NCI-H187 treated with DMSO at 0.1 percent for 48 hours (cell line): ENCODE measurements around the gene RABL3.
"Not testable (repeated sequence)": the region's sequence is repeated elsewhere in the genome, so short reads cannot be mapped to it uniquely, and the experiment has no call there.

ENCODE experiments used
- DNase-seq: peaks from one replicate; lab custom pipeline; 2025; lab: John Stamatoyannopoulos, UW

Gene RABL3

DNA sequence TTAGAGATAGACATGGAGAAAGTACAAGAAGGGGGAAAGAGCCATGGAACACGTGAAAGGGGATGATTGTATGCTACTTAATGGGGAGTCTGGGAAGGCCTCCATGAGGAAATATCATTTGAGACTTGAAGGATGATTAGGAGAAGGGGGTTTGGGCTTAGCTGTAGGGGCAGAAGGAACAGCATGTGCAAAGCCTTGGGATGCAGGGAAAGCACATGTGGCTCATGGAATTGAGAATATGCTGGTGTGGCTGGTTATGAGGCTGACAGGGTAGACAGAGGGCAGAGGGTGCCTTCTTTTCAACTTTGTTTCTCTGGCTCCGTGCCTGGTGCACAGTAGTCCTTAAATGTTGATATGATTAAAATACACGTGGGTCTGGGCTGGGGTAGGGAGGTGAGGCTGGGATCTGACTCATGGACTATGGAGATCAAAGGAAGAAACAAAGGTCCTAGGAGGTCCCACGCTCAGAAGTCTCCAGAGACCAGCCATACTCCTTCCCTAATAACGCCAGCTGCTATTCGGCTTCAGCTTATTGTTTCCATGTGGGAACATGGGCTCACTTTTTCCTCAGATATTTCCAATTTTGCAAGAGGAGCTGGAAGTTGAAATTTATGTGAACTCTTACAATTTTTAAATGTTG, 1.4 kb upstream of the RABL3 start:
- DNase-seq: no peak

DNA sequence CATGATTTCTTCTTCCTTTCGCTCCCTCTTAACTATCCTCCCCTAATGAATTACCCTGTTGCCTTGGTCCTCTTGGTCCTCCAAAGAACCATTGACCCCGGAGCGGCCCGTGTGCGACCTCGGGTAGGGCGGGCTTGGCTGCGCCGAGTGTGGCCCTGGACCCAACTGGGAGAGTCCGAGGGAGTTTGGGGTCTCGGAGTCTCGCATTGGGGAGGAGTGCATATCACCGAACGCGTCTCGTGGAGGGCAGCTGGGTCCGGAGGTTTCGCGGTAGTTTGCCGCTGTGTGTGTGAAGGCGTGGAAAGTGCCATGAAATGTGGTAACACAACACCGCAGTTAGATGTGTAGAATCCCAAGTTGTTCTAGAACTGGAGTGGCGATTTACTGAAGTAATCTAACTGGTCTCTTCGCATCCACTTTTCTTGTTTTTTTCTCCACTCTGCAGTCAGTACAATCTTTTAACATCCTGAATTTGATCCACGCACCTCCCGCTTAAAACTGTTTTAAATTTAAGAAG, 591 bp upstream of the RABL3 start:
- DNase-seq: no peak

DNA sequence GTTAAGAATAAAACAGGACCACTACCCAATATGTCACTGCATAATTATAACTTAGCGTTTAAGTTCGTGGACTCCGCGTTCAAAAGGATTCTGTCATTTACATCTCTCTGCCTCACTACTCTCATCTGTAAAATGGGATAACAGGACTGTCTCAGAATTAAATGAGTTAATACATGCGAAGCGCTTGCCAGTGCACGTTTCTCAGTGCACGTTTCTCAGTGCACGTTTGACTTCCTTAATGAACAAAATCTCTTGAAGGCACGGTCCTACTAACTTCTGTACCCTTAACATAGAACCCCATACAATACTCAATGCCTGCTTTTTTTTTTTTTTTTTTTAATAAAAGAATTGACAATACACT, 499 bp downstream of the RABL3 start:
- no peak for DNase-seq

DNA sequence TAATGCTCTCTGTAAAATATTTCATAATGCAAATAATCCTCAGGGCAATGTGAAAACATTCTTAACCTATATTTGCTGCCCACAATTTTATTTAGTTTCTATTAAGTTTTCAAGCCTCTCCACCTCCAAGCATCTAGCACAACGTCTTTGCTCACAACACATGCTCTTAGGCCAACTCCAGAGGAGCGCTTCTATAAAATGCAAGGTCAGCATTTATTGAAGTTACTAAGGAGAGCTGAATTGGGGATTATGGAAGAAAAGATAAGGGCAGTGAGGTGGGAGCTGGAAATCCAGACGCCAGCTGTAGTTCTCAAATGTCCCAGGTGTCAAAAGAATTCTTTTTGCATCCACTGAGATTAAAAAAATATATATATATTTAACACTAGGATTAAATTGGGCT, 996 bp downstream of the RABL3 start:
- no peak for DNase-seq

DNA sequence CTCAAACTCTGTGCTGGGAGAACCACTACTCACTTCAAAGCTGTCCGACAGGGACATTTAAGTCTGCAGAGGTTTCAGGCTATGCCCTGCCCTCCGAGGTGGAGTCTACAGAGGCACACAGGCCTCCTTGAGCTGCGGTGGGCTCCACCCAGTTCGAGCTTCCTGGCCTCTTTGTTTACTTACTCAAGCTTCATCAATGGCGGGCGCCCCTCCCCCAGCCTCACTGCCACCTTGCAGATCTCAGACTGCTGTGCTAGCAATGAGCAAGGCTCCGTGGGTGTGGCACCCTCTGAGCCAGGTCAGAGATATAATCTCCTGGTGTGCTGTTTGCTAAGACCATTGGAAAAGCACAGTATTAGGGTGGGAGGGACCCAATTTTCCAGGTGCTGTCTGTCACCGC, 4.3 kb downstream of the RABL3 start:
- not testable (repeated sequence) for DNase-seq

DNA sequence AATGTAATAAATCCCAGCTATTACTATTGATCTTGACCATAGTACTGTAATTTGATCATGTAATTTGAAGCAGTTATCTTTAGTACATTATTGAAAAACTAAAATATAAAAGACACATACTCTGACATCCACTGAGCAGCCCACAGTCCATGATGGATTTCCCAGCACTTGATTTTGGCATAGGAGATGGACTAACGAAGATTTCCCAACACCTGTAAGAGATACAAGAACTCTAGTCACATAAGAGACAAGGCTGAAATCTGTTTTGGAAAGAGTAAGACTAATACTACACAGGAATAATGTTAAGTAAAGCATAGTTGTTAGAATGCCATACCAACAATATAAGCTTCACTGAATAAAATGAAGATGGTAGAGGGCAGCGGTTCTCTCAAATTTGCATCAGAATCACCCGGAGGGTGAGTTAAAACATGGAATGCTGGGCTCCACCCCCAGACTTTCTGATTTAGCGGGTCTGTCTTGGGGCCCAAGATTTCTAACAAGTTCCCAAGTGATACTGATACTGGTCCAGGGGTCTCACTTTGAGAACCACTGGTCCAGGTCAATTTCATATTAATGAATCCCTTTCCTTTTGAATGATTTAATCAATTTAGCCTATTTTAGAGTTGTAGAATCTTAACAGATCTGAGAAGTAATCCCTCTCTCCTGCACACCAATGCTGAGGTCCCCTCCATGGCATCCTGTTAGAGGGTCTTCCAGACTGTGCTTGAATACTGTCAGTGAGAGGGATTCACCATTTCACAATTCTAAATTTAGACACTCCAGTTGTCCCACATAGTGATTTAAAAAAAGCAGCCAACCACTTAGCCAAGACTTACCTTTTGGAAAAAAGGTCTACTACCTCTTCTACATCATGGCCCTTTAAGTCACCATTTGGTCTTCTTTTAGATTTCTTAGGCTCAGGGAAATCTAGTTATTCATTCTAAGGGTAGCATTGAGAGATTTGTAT, 11.5 kb downstream of the RABL3 start:
- DNase-seq: no peak

GRCh38 chr3:120726791-120727190, 15.5 kb downstream of the RABL3 start:
- DNase-seq: no peak

GRCh38 chr3:120719167-120719834, 23.0 kb downstream of the RABL3 start:
- not testable (repeated sequence) for DNase-seq

GRCh38 chr3:120713262-120713661, 29.1 kb downstream of the RABL3 start:
- no peak for DNase-seq

DNA sequence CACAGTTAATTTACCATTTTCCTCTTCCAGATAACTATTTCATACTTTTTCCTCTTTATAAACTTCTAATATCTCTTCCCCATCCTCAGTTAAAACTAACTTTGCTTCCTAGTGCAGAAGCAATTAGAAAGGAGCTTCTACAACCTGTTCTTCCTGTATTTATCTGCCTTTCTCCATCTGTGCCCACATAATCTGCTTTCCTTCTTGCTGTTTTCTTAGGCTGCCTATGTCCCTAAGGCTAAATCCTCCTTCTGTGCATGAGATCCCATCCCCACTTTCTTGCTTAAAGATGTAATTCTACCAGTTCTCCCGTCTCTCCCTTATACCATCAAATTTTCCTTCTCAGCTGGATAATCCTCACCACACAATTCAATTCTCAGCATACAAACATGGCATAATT, 31.9 kb downstream of the RABL3 start:
- no peak for DNase-seq

GRCh38 chr3:120708408-120708807, 33.9 kb downstream of the RABL3 start:
- DNase-seq: no peak

- DNase-seq: no peak
Measured at GRCh38 chr3:120706950-120707349, 35.4 kb downstream of the RABL3 start.

GRCh38 chr3:120705884-120706582, 36.3 kb downstream of the RABL3 start:
- DNase-seq: no peak

GRCh38 chr3:120699333-120699732, 43.0 kb downstream of the RABL3 start:
- no peak for DNase-seq

- no peak for DNase-seq
Measured at GRCh38 chr3:120693439-120694171, 48.7 kb downstream of the RABL3 start.

GRCh38 chr3:120689395-120689794, 52.9 kb downstream of the RABL3 start:
- no peak for DNase-seq

GRCh38 chr3:120688121-120688520, 54.2 kb downstream of the RABL3 start:
- DNase-seq: no peak

DNA sequence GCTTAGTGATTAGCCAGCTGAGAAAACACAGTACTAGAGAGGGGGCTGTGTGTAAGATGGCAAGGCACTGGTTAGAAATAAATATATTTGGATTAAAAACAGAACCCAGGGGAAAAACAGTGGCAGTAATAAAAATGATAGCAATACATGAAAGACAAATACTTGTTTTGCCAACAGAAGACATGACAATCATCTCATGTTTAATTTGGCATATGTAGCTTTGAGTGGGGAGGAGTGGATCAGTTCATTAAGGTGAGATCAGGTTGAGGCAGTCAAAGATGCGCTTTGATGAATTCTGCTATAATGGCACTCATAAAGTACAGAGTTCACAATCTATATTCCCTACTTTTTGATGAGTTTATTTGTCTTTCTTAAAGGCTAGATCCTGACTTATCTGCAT, 56.9 kb downstream of the RABL3 start:
- no peak for DNase-seq

DNA sequence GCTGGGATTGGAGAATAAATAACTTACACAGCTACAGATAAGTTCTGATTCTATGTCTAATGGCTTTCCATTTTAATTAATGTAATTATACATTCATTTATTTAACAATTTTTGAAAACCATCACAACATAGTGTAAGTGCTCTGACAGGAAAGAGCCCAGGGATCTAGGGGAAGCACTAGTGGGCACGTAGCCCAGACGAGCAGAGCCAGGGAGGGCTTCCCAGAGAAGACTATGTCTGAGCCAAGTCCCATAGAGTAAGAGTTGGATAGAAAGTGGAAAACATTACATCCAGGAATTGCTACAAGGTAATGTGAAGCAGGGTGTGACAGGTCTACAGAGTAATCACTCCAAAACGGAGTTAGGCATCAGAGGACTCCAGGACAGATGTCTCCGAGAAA, 57.4 kb downstream of the RABL3 start:
- no peak for DNase-seq

GRCh38 chr3:120683671-120684301, 58.5 kb downstream of the RABL3 start:
- DNase-seq: no peak

DNA sequence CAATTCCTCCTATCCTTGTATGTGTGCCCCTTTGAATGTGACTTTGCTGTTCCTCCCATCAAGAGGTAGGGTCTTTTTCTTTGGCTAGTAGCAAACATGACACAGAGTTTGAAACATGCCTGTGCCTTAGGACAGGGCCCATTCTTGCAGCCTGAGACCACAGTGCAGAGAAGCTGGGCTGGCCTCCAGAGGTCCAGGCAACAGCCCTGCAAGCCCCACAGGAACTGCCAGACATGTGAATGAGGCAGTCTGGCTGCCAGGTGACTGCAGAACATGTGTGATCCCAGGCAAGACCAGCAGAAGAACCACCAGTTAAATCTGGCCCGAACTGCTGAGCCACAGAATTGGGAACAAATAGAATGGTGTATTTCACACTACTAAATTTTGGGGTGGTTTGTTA, 59.1 kb downstream of the RABL3 start:
- DNase-seq: no peak
